Stomach (tissue), 9 donors: ENCODE data around the gene AFAP1. TPM values are rescaled to one million over a fixed set of nuclear protein-coding genes. Genes with fewer than 3 reads are reported as not detected.

ENCODE experiments used
- DNase-seq, 2 donors: peaks; one replicate each; pipeline versions ENCODE4 v3.0.0 to v3.0.0-alpha.2; 2013 to 2019
- H3K27ac ChIP-seq, 5 donors: fragments of 200-600 bp in 4 of 5; sonication (generic) in 4 of 5; one replicate each; pipeline ENCODE4 v1.5.1; 2013 to 2019; ENCODE audit warnings: mild to moderate bottlenecking in 1 of 5, moderate library complexity in 1 of 5
- H3K27me3 ChIP-seq, 3 donors: fragments of 200-600 bp; sonication (generic); one replicate each; pipeline ENCODE4 v1.5.1; 2017 to 2019; ENCODE audit warnings: mixed run types in 1 of 3
- H3K36me3 ChIP-seq, 4 donors: fragments of 200-600 bp; sonication (generic); 1 replicate in 3 of 4; 2 replicates in 1 of 4; pipeline ENCODE4 v1.5.1; 2016 to 2019
- H3K4me1 ChIP-seq, 4 donors: fragments of 200-600 bp; sonication (generic); one replicate each; pipeline ENCODE4 v1.5.1; 2016 to 2019
- H3K4me3 ChIP-seq, 4 donors: fragments of 200-600 bp; sonication (generic) in 3 of 4; one replicate each; pipeline ENCODE4 v1.5.1; 2016 to 2019; ENCODE audit warnings: mild to moderate bottlenecking in 1 of 4
- H3K9me3 ChIP-seq, 4 donors: fragments of 200-600 bp; sonication (generic); one replicate each; pipeline ENCODE4 v1.5.1; 2016 to 2019
- CTCF ChIP-seq, 7 experiments: fragments of 450-650 bp in 4 of 7; fragments of 200-600 bp in 3 of 7; sonication (generic) in 3 of 7; IDR thresholded peaks; one replicate each; pipeline ENCODE4 v1.5.1; 2016 to 2019; ENCODE audit warnings: antibody characterized with exemption in 7 of 7, control low read depth in 2 of 7, mild to moderate bottlenecking in 1 of 7
- EP300 ChIP-seq: sonication (generic); formaldehyde crosslinking; IDR thresholded peaks from one replicate; pipeline ENCODE4 v1.6.1; 2017; ENCODE audit warnings: antibody characterized with exemption
- POLR2A ChIP-seq, 4 donors: fragments of 450-650 bp; IDR thresholded peaks; one replicate each; pipeline ENCODE4 v1.6.1; 2016; ENCODE audit warnings: antibody characterized with exemption in 4 of 4, control low read depth in 2 of 4, mild to moderate bottlenecking in 1 of 4, moderate library complexity in 1 of 4
- POLR2AphosphoS5 ChIP-seq, 3 donors: sonication (generic); formaldehyde crosslinking; IDR thresholded peaks; one replicate each; pipeline ENCODE4 v1.6.1; 2016; ENCODE audit warnings: antibody characterized with exemption in 3 of 3
- WGBS, 5 donors: extraction: QIAGEN DNeasy Blood & Tissue Kit in 3 of 5; methylation state at CpG; one replicate each; pipeline versions ENCODE4 v1.1.5 to v1.1.7; 2013 to 2018; 5-methylcytosine and 5-hydroxymethylcytosine counted together
- intact Hi-C: fragments of 100-400 bp; cut with DNase I; formaldehyde crosslinking; loops from one replicate; pipeline ENCODE4 v1.15.1; 2023; ENCODE audit warnings: low total_unique reads
- polyA plus RNA-seq, 3 donors: library from polyadenylated mRNA; stranded (reverse); fragments of 200-250 nt; gene quantifications; one replicate each; pipeline ENCODE4 v1.2.3, GENCODE V29; 2013
- total RNA-seq, 5 donors: library from RNA; depleted of rRNA; stranded (reverse); fragments of >200 nt; gene quantifications; one replicate each; pipeline versions ENCODE4 v1.1.0 to v1.2.3, GENCODE V29; 2014 to 2016
- donor health status: healthy with polysubstance abuse.
- donor health status: Bipolar disorder and iron deficiency.
- donor health status: healthy.

Gene AFAP1
- total and polyA plus RNA-seq, 8 donors, result 4.1 to 88.9 (median 12.8) TPM

GRCh38 chr4:7785017-7785416, 154.6 kb downstream of the AFAP1 start:
- intact Hi-C loops, result no loop called here
- peaks cover 8 to 63% (median 48%) of the 10 kb centered on the region in 4 donors for H3K36me3 ChIP-seq
- no peak for TF ChIP-seq CTCF (IDR thresholded peaks at IDR 0.05)
- no peak for TF ChIP-seq EP300
- TF ChIP-seq POLR2A (IDR thresholded peaks at IDR 0.05), result no peak
- no peak for TF ChIP-seq POLR2AphosphoS5 (IDR thresholded peaks at IDR 0.05)
- 80 to 94% (median 87%) methylated on average over 9 to 11 of the region's 11 CpGs for WGBS, 5 donors
- no peak overlapping the region for H3K4me3 ChIP-seq
- H3K27ac ChIP-seq, result no peak overlapping the region
- DNase-seq, result no peak
- no peaks in the 10 kb centered on the region for H3K9me3 ChIP-seq
- H3K27me3 ChIP-seq, result no peaks in the 10 kb centered on the region
- peaks cover 7 to 24% (median 13%) of the 10 kb centered on the region in 4 donors for H3K4me1 ChIP-seq

GRCh38 chr4:7784131-7784870, 155.4 kb downstream of the AFAP1 start:
- 91 to 96% (median 95%) methylated on average over 13 to 14 of the region's 14 CpGs for WGBS, 5 donors
- Histone ChIP-seq H3K4me3 (no peak overlapping the region), H3K27me3 (no peaks in the 10 kb centered on the region), H3K9me3 (no peaks in the 10 kb centered on the region), H3K36me3 (peaks cover 8 to 62% (median 48%) of the 10 kb centered on the region in 4 donors), H3K27ac (no peak overlapping the region), H3K4me1 (peaks cover 7 to 31% (median 16%) of the 10 kb centered on the region in 4 donors)
- TF ChIP-seq EP300 (no peak), CTCF (IDR thresholded peaks at IDR 0.05) (no peak)
- no peak for DNase-seq
- intact Hi-C loops, result no loop called here

GRCh38 chr4:7783541-7783940, 156.1 kb downstream of the AFAP1 start:
- Histone ChIP-seq H3K27ac (no peak overlapping the region), H3K27me3 (no peaks in the 10 kb centered on the region), H3K36me3 (peaks cover 8 to 58% (median 46%) of the 10 kb centered on the region in 4 donors), H3K4me1 (peaks cover 7 to 38% (median 20%) of the 10 kb centered on the region in 4 donors), H3K9me3 (no peaks in the 10 kb centered on the region), H3K4me3 (no peak overlapping the region)
- intact Hi-C loops, result no loop called here
- no peak for DNase-seq
- TF ChIP-seq EP300, result no peak
- no peak for TF ChIP-seq POLR2A (IDR thresholded peaks at IDR 0.05)
- TF ChIP-seq CTCF (IDR thresholded peaks at IDR 0.05), result no peak
- no peak for TF ChIP-seq POLR2AphosphoS5 (IDR thresholded peaks at IDR 0.05)
- WGBS, 5 donors, result 84 to 96% (median 92%) methylated on average over 8 of the region's 8 CpGs

GRCh38 chr4:7782783-7783182, 156.9 kb downstream of the AFAP1 start:
- Histone ChIP-seq H3K4me1 (peaks cover 7 to 40% (median 24%) of the 10 kb centered on the region in 4 donors), H3K27ac (peak overlapping the region in 1 of 5 donors; percentile 41), H3K9me3 (no peaks in the 10 kb centered on the region), H3K36me3 (peaks cover 10 to 60% (median 50%) of the 10 kb centered on the region in 4 donors), H3K27me3 (no peaks in the 10 kb centered on the region), H3K4me3 (no peak overlapping the region)
- TF ChIP-seq POLR2AphosphoS5 (IDR thresholded peaks at IDR 0.05) (no peak), EP300 (no peak), CTCF (IDR thresholded peaks at IDR 0.05) (no peak), POLR2A (IDR thresholded peaks at IDR 0.05) (no peak)
- 53 to 70% (median 57%) methylated on average over 8 of the region's 8 CpGs for WGBS, 5 donors
- intact Hi-C loops, result no loop called here
- no peak for DNase-seq
